ENCODE data around the gene SMAD6.

- no peak for TF ChIP-seq CTCF (IDR thresholded peaks at IDR 0.05)
- no peak for TF ChIP-seq POLR2A (IDR thresholded peaks at IDR 0.05)
These were observed 37.3 kb downstream of the SMAD6 start for GRCh38 chr15:66739287-66739686.
